Fibroblast of mammary gland (primary cell): ENCODE results near the gene ZG16.
"Not testable (repeated sequence)": the region's sequence is repeated elsewhere in the genome, so short reads cannot be mapped to it uniquely, and the experiment has no call there.

Experiments
- DNase-seq: peaks from one replicate; pipeline ENCODE4 v3.0.0-alpha.2; 2010; ENCODE audit warnings: low read depth
- H3K4me3 ChIP-seq: 2 replicates; pipeline ENCODE4 v1.5.1; 2011; ENCODE audit warnings: low read depth, mild to moderate bottlenecking, low read length, moderate library complexity; ENCODE audit not compliant: control insufficient read depth
- TF ChIP-seq, protein P1 (sequence below): conservative IDR thresholded peaks from 2 replicates; pipeline ENCODE4 v1.5.1; 2011; ENCODE audit warnings: low read depth, low read length, inconsistent platforms; ENCODE audit not compliant: control insufficient read depth, insufficient read depth

The ZG16 gene, protein sequence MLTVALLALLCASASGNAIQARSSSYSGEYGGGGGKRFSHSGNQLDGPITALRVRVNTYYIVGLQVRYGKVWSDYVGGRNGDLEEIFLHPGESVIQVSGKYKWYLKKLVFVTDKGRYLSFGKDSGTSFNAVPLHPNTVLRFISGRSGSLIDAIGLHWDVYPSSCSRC

DNA sequence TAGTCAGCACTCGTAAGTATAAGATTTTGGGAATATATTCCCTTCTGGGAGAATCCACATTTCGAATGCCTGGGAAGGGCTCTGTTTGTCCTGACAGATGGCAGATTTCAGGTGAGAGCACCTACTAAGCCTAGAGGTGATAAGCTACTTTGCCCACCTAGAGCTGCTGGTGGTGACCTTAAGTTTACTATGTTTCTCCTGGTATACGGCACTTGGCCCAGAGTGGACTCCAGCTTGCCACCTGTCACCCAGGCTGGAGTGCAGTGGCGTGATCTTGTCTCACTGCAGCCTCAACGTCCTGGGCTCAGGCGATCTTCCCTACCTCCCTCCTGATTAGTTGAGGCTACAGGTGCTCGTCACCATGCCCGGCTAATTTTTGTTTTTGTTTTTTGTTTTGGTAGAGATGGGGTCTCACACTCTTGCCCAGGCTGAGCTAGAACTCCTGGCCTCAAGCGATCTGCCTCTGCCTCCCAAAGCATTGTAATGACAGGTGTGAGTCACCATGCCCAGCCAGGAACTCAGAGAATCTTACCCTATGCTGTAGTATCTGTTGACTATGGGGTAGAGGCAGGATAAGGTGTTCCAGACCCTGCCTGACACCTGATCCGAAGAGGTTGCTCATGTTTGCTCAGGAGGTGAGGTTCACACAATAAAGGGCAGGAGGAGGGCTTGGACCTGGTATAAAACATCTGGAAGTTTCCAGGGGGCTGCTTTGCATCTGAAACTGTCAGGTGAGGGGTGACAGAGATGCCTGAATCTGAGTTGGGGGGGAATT, at the start of gene ZG16:
Gene ZG16, plus strand, starts transcription at position 681 of the 775 bp plus-strand sequence. CDS start 1,011 bp downstream, outside the sequence.
- H3K4me3 ChIP-seq, result no peak within 1 kb of the TSS
- TF ChIP-seq, protein P1, sequence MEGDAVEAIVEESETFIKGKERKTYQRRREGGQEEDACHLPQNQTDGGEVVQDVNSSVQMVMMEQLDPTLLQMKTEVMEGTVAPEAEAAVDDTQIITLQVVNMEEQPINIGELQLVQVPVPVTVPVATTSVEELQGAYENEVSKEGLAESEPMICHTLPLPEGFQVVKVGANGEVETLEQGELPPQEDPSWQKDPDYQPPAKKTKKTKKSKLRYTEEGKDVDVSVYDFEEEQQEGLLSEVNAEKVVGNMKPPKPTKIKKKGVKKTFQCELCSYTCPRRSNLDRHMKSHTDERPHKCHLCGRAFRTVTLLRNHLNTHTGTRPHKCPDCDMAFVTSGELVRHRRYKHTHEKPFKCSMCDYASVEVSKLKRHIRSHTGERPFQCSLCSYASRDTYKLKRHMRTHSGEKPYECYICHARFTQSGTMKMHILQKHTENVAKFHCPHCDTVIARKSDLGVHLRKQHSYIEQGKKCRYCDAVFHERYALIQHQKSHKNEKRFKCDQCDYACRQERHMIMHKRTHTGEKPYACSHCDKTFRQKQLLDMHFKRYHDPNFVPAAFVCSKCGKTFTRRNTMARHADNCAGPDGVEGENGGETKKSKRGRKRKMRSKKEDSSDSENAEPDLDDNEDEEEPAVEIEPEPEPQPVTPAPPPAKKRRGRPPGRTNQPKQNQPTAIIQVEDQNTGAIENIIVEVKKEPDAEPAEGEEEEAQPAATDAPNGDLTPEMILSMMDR, result no peak
- no peak for DNase-seq

DNA sequence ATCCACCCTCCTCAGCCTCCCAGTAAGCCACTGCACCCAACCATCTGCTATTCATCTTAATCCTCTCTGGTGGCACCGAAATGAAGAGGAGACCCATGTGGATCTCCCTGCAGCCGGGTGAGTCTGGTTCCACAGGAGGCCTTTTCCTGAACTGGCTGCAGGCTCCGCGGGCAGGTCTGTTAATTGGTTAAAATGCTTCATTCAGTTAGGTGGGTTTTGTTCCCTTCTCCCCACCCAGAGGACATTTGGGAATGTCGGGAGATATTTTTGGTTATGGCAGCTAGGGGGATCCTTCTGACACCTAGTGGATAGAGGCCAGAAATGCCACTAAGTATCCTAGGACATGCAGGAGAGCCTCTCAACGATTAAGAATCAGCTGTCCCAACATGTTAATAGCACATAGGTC, 48.9 kb upstream of the ZG16 start:
- TF ChIP-seq, protein P1, result peak; percentile 74
- DNase-seq, result peak; percentile 47
- no peak overlapping the region for H3K4me3 ChIP-seq

DNA sequence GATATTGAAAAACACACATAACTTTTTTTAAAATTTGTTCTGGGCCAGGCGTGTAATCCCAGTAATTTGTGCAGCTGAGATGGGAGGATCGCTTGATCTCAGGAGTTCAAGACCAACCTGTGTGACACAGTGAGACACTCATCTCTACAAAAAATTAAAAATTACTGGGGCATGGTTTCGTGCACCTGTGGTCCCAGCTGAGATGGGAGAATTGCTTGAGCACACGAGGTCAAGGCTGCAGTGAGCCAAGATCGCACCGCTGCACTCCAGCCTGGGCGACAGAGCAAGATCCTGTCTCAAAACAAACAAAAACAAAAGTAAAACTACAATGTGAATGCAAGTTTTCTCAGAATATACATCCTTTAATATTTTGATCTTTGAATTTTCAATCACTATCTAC, 47.4 kb upstream of the ZG16 start:
- no peak for DNase-seq
- no peak overlapping the region for H3K4me3 ChIP-seq
- TF ChIP-seq, protein P1, result no peak

DNA sequence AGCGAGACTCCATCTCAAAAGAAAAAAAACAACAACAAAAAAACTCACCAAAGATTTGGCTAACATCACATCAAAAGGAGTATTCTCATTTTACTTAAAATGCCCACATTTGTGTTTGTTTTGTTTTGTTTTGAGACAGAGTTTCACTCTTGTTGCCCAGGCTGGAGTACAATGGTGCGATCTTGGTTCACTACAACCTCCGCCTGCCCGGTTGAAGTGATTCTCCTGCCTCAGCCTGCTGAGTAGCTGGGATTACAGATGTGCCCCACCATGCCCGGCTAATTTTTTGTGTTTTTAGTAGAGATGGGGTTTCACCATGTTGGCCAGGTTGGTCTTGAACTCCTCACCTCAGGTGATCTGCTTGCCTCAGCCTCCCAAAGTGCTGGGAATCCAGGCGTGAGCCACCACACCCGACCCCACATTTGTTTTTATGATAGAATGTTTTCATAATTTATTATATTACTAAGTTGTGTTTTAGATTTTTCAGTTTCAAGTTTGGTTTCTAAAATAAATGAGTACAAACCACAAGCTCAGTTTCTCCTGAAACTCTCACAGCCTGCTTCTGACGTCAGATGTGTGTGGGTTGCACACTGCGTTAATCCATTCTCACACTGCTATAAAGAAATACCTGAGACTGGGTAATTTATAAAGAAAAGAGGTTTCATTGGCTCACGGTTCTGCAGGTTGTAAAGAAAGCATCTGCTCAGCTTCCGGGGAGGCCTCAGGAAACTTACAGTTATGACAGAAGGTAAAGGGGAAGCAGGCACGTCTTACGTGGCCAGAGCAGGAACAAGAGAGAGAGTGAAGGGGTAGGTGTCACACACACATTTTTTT, 46.1 kb upstream of the ZG16 start:
- not testable (repeated sequence) for H3K4me3 ChIP-seq, DNase-seq

DNA sequence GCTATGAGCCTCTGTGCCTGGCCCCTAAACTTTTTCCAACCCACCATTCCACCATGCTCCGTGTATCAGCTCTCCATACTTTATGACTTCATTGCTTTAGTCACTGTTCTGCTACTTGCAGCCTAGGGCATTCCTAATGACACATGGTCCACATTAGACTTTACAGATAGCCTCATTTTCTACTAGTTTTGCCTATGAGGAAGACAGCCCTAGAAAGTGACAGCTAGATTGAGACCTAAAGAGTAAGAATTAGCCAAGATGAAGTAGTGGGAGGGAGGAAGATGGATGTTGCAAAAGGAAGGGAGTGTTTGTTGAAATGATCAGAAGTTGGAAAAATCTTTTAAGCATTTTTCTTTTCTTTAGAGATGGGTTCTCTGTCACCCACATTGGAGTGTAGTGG, 43.3 kb upstream of the ZG16 start:
- TF ChIP-seq, protein P1, result no peak
- DNase-seq, result peak; percentile 14
- H3K4me3 ChIP-seq, result no peak overlapping the region

DNA sequence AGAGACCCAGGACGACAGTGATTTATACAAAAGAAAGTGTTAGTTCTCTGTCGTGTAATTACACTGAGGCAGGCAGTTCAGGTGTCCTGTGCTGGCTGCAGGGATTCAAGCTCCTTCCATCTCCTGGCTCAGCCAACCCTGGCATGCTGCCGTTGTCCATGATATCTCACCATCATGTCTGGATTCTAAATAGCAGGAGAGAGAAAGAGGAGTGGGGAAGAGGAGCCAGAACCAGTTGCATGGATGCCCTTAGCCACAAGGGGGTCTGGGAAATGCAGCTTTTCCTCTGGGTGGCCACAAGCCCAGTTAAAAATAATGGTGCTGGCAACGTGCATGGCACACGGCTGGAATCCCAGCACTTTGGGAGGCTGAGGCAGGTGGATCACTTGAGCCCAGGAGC, 41.9 kb upstream of the ZG16 start:
- H3K4me3 ChIP-seq, result no peak overlapping the region
- DNase-seq, result no peak

More for the DNA sequence above, 41.9 kb upstream of the ZG16 start:
- TF ChIP-seq, protein P1, result no peak
